Endothelial cell of umbilical vein (primary cell): ENCODE results near the gene EIF4E1B. TPM values are rescaled to one million over a fixed set of nuclear protein-coding genes. Genes with fewer than 3 reads are reported as not detected.

ENCODE experiments used
- BruUV-seq: library from RNA; stranded (reverse); fragments of 400-500 nt; replicated peaks from 2 replicates; lab custom pipeline; 2021; lab: Mats Ljungman, UMichigan
- CTCF ChIA-PET: fragments of 300-600, 350-600 bp; sonication (Branson Sonifier 250); formaldehyde crosslinking; loops from one replicate; lab custom pipeline; 2021; ENCODE audit warnings: antibody characterized with exemption, inconsistent platforms; lab: Charles Lee
- POLR2A ChIA-PET: fragments of 300-600, 350-600 bp; sonication (Branson Sonifier 250); formaldehyde crosslinking; loops from one replicate; lab custom pipeline; 2021; ENCODE audit warnings: antibody characterized with exemption, inconsistent platforms; lab: Charles Lee
- DNase-seq: peaks from one replicate; pipeline ENCODE4 v3.0.0-alpha.2; 2011; ENCODE audit warnings: low read depth, low spot score
- FAIRE-seq: peaks from 2 replicates; lab custom pipeline; 2011; peaks lifted over from hg19 to GRCh38; lab: Jason Lieb, UNC
- H2AFZ ChIP-seq: 2 replicates; pipeline ENCODE4 v1.6.0; 2012; ENCODE audit warnings: low read depth, low read length, control low read depth, inconsistent platforms
- H3K27ac ChIP-seq: 2 replicates; pipeline ENCODE4 v1.5.1; 2011; ENCODE audit warnings: low read depth, mild to moderate bottlenecking, control low read depth, low read length, moderate library complexity; ENCODE audit not compliant: insufficient read depth
- H3K27me3 ChIP-seq, 2 experiments: 2 replicates each; pipeline versions ENCODE4 v1.6.0 to v1.6.1; 2011; ENCODE audit warnings: low read length in 2 of 2, mixed read lengths in 1 of 2; ENCODE audit not compliant: control insufficient read depth in 2 of 2, insufficient read depth in 2 of 2
- H3K36me3 ChIP-seq, 2 experiments: 2 replicates in 1 of 2; 3 replicates in 1 of 2; pipeline ENCODE4 v1.5.1; 2011; ENCODE audit warnings: low read length in 2 of 2, mild to moderate bottlenecking in 1 of 2, moderate library complexity in 1 of 2; ENCODE audit not compliant: control insufficient read depth in 2 of 2, insufficient read depth in 2 of 2; ENCODE audit errors: extremely low read depth in 1 of 2
- H3K4me1 ChIP-seq: 3 replicates; pipeline ENCODE4 v1.5.1; 2011; ENCODE audit warnings: mild to moderate bottlenecking, low read length; ENCODE audit not compliant: control insufficient read depth, insufficient read depth; ENCODE audit errors: extremely low read depth
- H3K4me2 ChIP-seq: 2 replicates; pipeline ENCODE4 v1.6.1; 2011; ENCODE audit warnings: low read length, control low read depth, mixed read lengths; ENCODE audit not compliant: insufficient read depth
- H3K4me3 ChIP-seq, 3 experiments: fragments of 200-600 bp in 1 of 3; sonication (generic), shearing (Covaris generic) in 1 of 3; replicated peaks in 1 of 3; 2 replicates each; pipeline ENCODE4 v1.5.1; 2011 to 2016; ENCODE audit warnings: control low read depth in 3 of 3, low read length in 3 of 3, mild to moderate bottlenecking in 2 of 3, inconsistent platforms in 1 of 3, low read depth in 1 of 3, moderate library complexity in 1 of 3; ENCODE audit not compliant: insufficient read depth in 1 of 3
- H3K79me2 ChIP-seq: 2 replicates; pipeline ENCODE4 v1.6.0; 2012; ENCODE audit warnings: low read length, inconsistent platforms; ENCODE audit not compliant: control insufficient read depth, insufficient read depth
- H3K9ac ChIP-seq: replicated peaks from 2 replicates; pipeline ENCODE3; 2011; ENCODE audit warnings: low read length, control low read depth; ENCODE audit not compliant: insufficient read depth; ENCODE audit errors: extremely low read depth
- H3K9me1 ChIP-seq: replicated peaks from 3 replicates; pipeline ENCODE4 v1.6.0; 2011; ENCODE audit warnings: mild to moderate bottlenecking, low read length; ENCODE audit not compliant: control insufficient read depth, insufficient read depth; ENCODE audit errors: extremely low read depth
- H3K9me3 ChIP-seq: replicated peaks from 2 replicates; pipeline ENCODE4 v1.5.1; 2012; ENCODE audit warnings: low read length, inconsistent platforms; ENCODE audit not compliant: control insufficient read depth, insufficient read depth
- H4K20me1 ChIP-seq: replicated peaks from 2 replicates; pipeline ENCODE3; 2011; ENCODE audit warnings: mild to moderate bottlenecking, low read length; ENCODE audit not compliant: control insufficient read depth, insufficient read depth; ENCODE audit errors: extremely low read depth
- CTCF ChIP-seq, 2 donors: IDR thresholded peaks; 1 replicate in 1 of 2; 2 replicates in 1 of 2; pipeline ENCODE4 v1.5.1; 2011; ENCODE audit warnings: low read length in 2 of 2, mild to moderate bottlenecking in 2 of 2, moderate library complexity in 2 of 2, control low read depth in 1 of 2, inconsistent platforms in 1 of 2, low read depth in 1 of 2; ENCODE audit not compliant: insufficient read depth in 1 of 2; ENCODE audit errors: extremely low read depth in 1 of 2
- EZH2 ChIP-seq: IDR thresholded peaks from 2 replicates; pipeline ENCODE4 v1.6.1; 2012; ENCODE audit warnings: borderline replicate concordance, low read depth, mild to moderate bottlenecking, moderate library complexity, low read length, inconsistent platforms; ENCODE audit not compliant: severe bottlenecking
- FOS ChIP-seq: IDR thresholded peaks from 2 replicates; pipeline ENCODE4 v1.6.1; 2011; ENCODE audit warnings: mild to moderate bottlenecking, low read length, moderate library complexity, borderline replicate concordance; ENCODE audit not compliant: insufficient read depth
- GATA2 ChIP-seq: IDR thresholded peaks from 2 replicates; pipeline ENCODE4 v1.7.0; 2011; ENCODE audit warnings: low read depth, mild to moderate bottlenecking, moderate library complexity, mixed read lengths, low read length; ENCODE audit not compliant: insufficient read length, insufficient read depth
- JUN ChIP-seq: IDR thresholded peaks from 2 replicates; pipeline ENCODE4 v1.6.1; 2011; ENCODE audit warnings: borderline replicate concordance, low read depth; ENCODE audit not compliant: insufficient read length, insufficient read depth
- MAX ChIP-seq: IDR thresholded peaks from 2 replicates; pipeline ENCODE4 v1.6.1; 2011; ENCODE audit not compliant: insufficient read depth, insufficient read length
- MYC ChIP-seq: IDR thresholded peaks from one replicate; pipeline ENCODE4 v1.6.1; 2011; ENCODE audit warnings: mild to moderate bottlenecking, low read depth, low read length
- POLR2A ChIP-seq: IDR thresholded peaks from 2 replicates; pipeline ENCODE4 v1.6.1; 2012; ENCODE audit warnings: low read depth, mild to moderate bottlenecking, control low read depth, low read length
- POLR2AphosphoS5 ChIP-seq: IDR thresholded peaks from 2 replicates; pipeline ENCODE4 v1.6.1; 2012; ENCODE audit warnings: low read depth, mild to moderate bottlenecking, control low read depth, low read length, moderate library complexity; ENCODE audit not compliant: insufficient read depth
- dilution Hi-C: fragments of 300-500 bp; cut with MboI; formaldehyde crosslinking; loops from one replicate; pipeline ENCODE4 v1.15.0; 2019; ENCODE audit warnings: low sequenced_read_pairs; ENCODE audit not compliant: extremely low pct_ligation_motif_present
- intact Hi-C: fragments of 100-400 bp; cut with micrococcal nuclease; formaldehyde crosslinking; loops from one replicate; pipeline ENCODE4 v1.10.0; 2022
- polyA plus RNA-seq, 4 experiments: library from polyadenylated mRNA; depleted of rRNA in 3 of 4; stranded (reverse) in 3 of 4; unstranded in 1 of 4; fragments of >200 nt; gene quantifications; 2 replicates each; pipeline versions ENCODE4 v1.2.1 to v1.2.3, GENCODE V29; 2011 to 2012; ENCODE audit warnings: missing spikeins in 1 of 4
- total RNA-seq: library from RNA; stranded (reverse); gene quantifications from 2 replicates; pipeline ENCODE4 v1.2.3, GENCODE V29; 2021

EIF4E1B gene
- total and polyA plus RNA-seq, 2 donors (not counting 3 experiments of a cell fraction or from before 2014, with no cell fraction given) = not detected

- intact Hi-C loops (loop anchor here (1.0 kb wide), 1 partner anchor 84 kb away; no protein-coding TSS in a partner anchor), dilution Hi-C loops (no loop called here)
- Histone ChIP-seq H3K36me3 (peaks cover 3 to 15% of the 10 kb centered on the region in 2 experiments), H3K9me3 (no peaks in the 10 kb centered on the region), H3K4me1 (no peaks in the 10 kb centered on the region), H2AFZ (no peak overlapping the region), H4K20me1 (no peaks in the 10 kb centered on the region), H3K79me2 (no peaks in the 10 kb centered on the region), H3K9me1 (no peaks in the 10 kb centered on the region), H3K27ac (no peak overlapping the region), H3K9ac (no peak overlapping the region), H3K4me3 (no peak overlapping the region), H3K27me3 (no peaks in the 10 kb centered on the region), H3K4me2 (no peak overlapping the region)
- CTCF ChIA-PET = interaction anchor here (0.9 to 2.9 kb wide), 14 partner anchors 8 to 928 kb away, joined by 3 to 20 read pairs (median 4); partner anchors contain the start of genes EIF4E1B, SNCB and TSPAN17
- no TSS peak for BruUV-seq
- peak; percentile 40 for DNase-seq
- TF ChIP-seq EZH2 = no peak
- TF ChIP-seq CTCF (IDR thresholded peaks at IDR 0.05; ENCODE audit: extremely low read depth in 1 of 2, insufficient read depth in 1 of 2, low read depth in 1 of 2, low read length in 2 of 2) = peak; percentile 74 to 91
- FAIRE-seq = peak; percentile 61
- POLR2A ChIA-PET = no interaction called here
These were observed 27.6 kb downstream of the EIF4E1B start for GRCh38 chr5:176658007-176658599.

- Histone ChIP-seq H3K79me2 (no peaks in the 10 kb centered on the region), H3K4me3 (no peak overlapping the region), H2AFZ (no peak overlapping the region), H3K4me1 (no peaks in the 10 kb centered on the region), H4K20me1 (no peaks in the 10 kb centered on the region), H3K9me3 (no peaks in the 10 kb centered on the region), H3K27me3 (no peaks in the 10 kb centered on the region), H3K9me1 (no peaks in the 10 kb centered on the region), H3K36me3 (peaks cover under 1 to 11% of the 10 kb centered on the region in 2 experiments), H3K27ac (no peak overlapping the region), H3K9ac (no peak overlapping the region), H3K4me2 (no peak overlapping the region)
- TF ChIP-seq EZH2 (no peak), CTCF (IDR thresholded peaks at IDR 0.05; ENCODE audit: extremely low read depth in 1 of 2, insufficient read depth in 1 of 2, low read depth in 1 of 2, low read length in 2 of 2) (no peak), POLR2AphosphoS5 (no peak), MYC (no peak), FOS (no peak), GATA2 (no peak), MAX (no peak), POLR2A (no peak), JUN (no peak)
- POLR2A ChIA-PET = no interaction called here
- CTCF ChIA-PET = interaction anchor here (1.2 to 3.3 kb wide), 7 partner anchors 11 to 453 kb away, joined by 3 to 113 read pairs (median 19); partner anchors contain the start of genes HK3 and TSPAN17
- FAIRE-seq (no peak), DNase-seq (no peak)
- dilution Hi-C loops (no loop called here), intact Hi-C loops (loop anchor here (1.0 kb wide), 1 partner anchor 85 kb away; no protein-coding TSS in a partner anchor)
- no TSS peak for BruUV-seq
These were observed 28.5 kb downstream of the EIF4E1B start for GRCh38 chr5:176658817-176659511.
